ENCODE data around the gene CDK5RAP2.
A peak's percentile ranks its signal among the peaks of the same experiment; 100 is the strongest.

CDK5RAP2 gene

GRCh38 chr9:120345379-120345778 lies 234.6 kb downstream of the CDK5RAP2 start:
- DNase-seq (ENCODE audit: low spot score): no peak

- DNase-seq (ENCODE audit: low spot score): peak; percentile 71
Observed at GRCh38 chr9:120344230-120344629, 235.7 kb downstream of the CDK5RAP2 start.

GRCh38 chr9:120343416-120343815 lies 236.6 kb downstream of the CDK5RAP2 start:
- no peak for DNase-seq (ENCODE audit: low spot score)
